Measurements from ENCODE around the gene MLLT6.

Gene MLLT6

GRCh38 chr17:38703742-38704605 is 1.1 kb upstream of the MLLT6 start:
- peak; percentile 14 for DNase-seq (ENCODE audit: low read depth)
- TF ChIP-seq CTCF (conservative IDR thresholded peaks at IDR 0.05; ENCODE audit: low read depth, low read length), result no peak

GRCh38 chr17:38705523-38705802 is 390 bp downstream of the MLLT6 start:
- no peak for DNase-seq (ENCODE audit: low read depth)
- TF ChIP-seq CTCF (conservative IDR thresholded peaks at IDR 0.05; ENCODE audit: low read depth, low read length), result no peak
- H3K4me3 ChIP-seq (ENCODE audit: low read depth, low read length), result peak overlapping the region; percentile 67

More at GRCh38 chr17:38703742-38704605, 1.1 kb upstream of the MLLT6 start:
- H3K4me3 ChIP-seq (ENCODE audit: low read depth, low read length), result peak overlapping the region; percentile 67

GRCh38 chr17:38705803-38706504 is 881 bp downstream of the MLLT6 start:
- H3K4me3 ChIP-seq (ENCODE audit: low read depth, low read length), result peak overlapping the region; percentile 67
- no peak for TF ChIP-seq CTCF (conservative IDR thresholded peaks at IDR 0.05; ENCODE audit: low read depth, low read length)
- DNase-seq (ENCODE audit: low read depth), result no peak

GRCh38 chr17:38706505-38707216 is 1.6 kb downstream of the MLLT6 start:
- TF ChIP-seq CTCF (conservative IDR thresholded peaks at IDR 0.05; ENCODE audit: low read depth, low read length), result no peak
- no peak for DNase-seq (ENCODE audit: low read depth)
- peak overlapping the region; percentile 67 for H3K4me3 ChIP-seq (ENCODE audit: low read depth, low read length)

- TF ChIP-seq CTCF (conservative IDR thresholded peaks at IDR 0.05; ENCODE audit: low read depth, low read length), result no peak
- no peak for DNase-seq (ENCODE audit: low read depth)
- H3K4me3 ChIP-seq (ENCODE audit: low read depth, low read length), result no peak overlapping the region
These were observed 2.7 kb downstream of the MLLT6 start for GRCh38 chr17:38707678-38708351.

- no peak for DNase-seq (ENCODE audit: low read depth)
- H3K4me3 ChIP-seq (ENCODE audit: low read depth, low read length), result no peak overlapping the region
- no peak for TF ChIP-seq CTCF (conservative IDR thresholded peaks at IDR 0.05; ENCODE audit: low read depth, low read length)
These were observed 4.2 kb downstream of the MLLT6 start for GRCh38 chr17:38709104-38709820.

All from choroid plexus epithelial cell (primary cell).